Urinary bladder (tissue), 4 donors: ENCODE data around the gene ARRDC4. TPM values are rescaled to one million over a fixed set of nuclear protein-coding genes. Genes with fewer than 3 reads are reported as not detected.

Experiments
- DNase-seq: peaks from one replicate; pipeline ENCODE4 v3.0.0-alpha.2; 2015; ENCODE audit errors: extremely low spot score
- H3K27ac ChIP-seq: one replicate; pipeline ENCODE4 v1.5.1; 2013; ENCODE audit warnings: low read depth, mild to moderate bottlenecking, moderate library complexity
- H3K36me3 ChIP-seq: one replicate; pipeline ENCODE4 v1.6.1; 2013; ENCODE audit warnings: mild to moderate bottlenecking, moderate library complexity; ENCODE audit not compliant: insufficient read depth
- H3K4me1 ChIP-seq: one replicate; pipeline ENCODE4 v1.6.1; 2013; ENCODE audit warnings: mild to moderate bottlenecking, moderate library complexity; ENCODE audit not compliant: insufficient read depth
- H3K4me3 ChIP-seq: one replicate; pipeline ENCODE4 v1.5.1; 2013; ENCODE audit warnings: low read depth, low read length
- WGBS: extraction: QIAGEN DNeasy Blood & Tissue Kit; methylation state at CpG from one replicate; pipeline ENCODE4 v1.1.7; 2013; 5-methylcytosine and 5-hydroxymethylcytosine counted together
- polyA plus RNA-seq: library from polyadenylated mRNA; stranded (reverse); fragments of 200-250 nt; gene quantifications from one replicate; pipeline ENCODE4 v1.2.3, GENCODE V29; 2013
- total RNA-seq: library from RNA; depleted of rRNA; stranded (reverse); fragments of >200 nt; gene quantifications from one replicate; pipeline ENCODE4 v1.2.3, GENCODE V29; 2014
- donor health status: healthy with polysubstance abuse.
- donor health status: healthy.

ARRDC4 gene
- total and polyA plus RNA-seq, 2 donors = 30.5 to 36.7 TPM

DNA sequence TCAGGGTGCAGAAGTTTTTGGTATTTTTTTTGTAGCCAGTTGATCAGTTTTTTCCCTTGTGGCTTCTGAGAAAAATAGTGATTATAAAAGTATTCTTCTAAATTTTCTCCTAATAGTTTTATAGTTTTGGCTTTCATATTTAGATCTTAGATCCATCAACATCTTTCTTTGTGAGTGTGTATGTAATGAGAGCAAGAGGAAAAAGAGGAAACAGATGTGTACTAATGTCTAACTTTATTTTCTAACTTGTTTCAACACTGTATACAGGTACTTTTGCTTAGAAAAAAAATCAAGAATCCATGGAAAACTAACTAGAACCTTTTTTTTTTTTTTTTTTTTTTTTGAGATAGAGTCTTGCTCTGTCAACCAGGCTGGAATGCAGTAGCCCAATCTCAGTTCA lies 53.1 kb downstream of the ARRDC4 start:
- no peaks in the 10 kb centered on the region for H3K4me1 ChIP-seq
- no peak overlapping the region for H3K4me3 ChIP-seq
- H3K36me3 ChIP-seq = no peaks in the 10 kb centered on the region
- no peak overlapping the region for H3K27ac ChIP-seq
- no peak for DNase-seq

DNA sequence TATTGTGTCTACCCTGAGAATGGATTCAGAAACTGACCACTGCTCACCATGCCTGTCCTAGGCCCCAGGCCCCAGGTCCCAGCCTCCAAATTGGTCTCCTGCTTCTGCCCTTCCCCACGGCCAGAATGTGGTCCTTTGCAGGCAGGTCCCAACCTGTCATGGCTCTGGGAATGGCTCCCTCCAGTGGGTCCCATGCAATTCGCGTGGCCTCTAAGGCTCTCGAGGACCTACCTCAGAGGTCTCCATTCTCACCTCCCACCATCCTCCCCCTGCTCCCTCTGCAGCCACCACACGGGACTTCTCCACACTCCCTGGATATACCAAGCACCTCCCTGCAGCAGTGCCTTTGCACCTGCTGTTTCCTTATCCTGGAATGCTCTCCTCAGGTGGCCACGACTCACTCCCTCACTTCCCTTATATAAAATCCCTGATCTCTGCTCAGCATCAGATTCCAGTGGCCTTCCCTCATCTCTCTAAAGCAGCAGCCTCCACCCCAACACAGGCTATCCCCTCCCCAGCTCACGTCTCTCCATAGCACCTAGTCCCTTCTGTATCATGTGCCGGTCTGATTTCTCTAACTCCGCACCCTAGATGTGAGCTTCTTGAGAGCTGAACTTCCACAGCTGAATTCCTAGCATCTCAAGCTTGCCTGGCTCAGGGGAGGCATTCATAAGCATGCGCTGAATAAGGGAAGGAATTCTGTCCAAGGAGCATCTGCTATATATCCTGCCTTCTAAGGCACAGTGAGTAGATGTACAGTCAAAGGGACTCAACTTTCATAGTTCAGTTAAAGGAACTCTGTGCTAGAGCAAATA lies 56.9 kb downstream of the ARRDC4 start:
- Histone ChIP-seq H3K27ac (no peak overlapping the region), H3K36me3 (no peaks in the 10 kb centered on the region), H3K4me3 (no peak overlapping the region), H3K4me1 (no peaks in the 10 kb centered on the region)
- DNase-seq = no peak
- 57% methylated on average over 10 of the region's 10 CpGs for WGBS

GRCh38 chr15:98018761-98019351 lies 58.4 kb downstream of the ARRDC4 start:
- Histone ChIP-seq H3K4me1 (no peaks in the 10 kb centered on the region), H3K27ac (no peak overlapping the region), H3K4me3 (no peak overlapping the region), H3K36me3 (no peaks in the 10 kb centered on the region)
- DNase-seq = no peak
- 61% methylated on average over 6 of the region's 6 CpGs for WGBS
